ENCODE measurements around the gene F2R.
"Not testable (repeated sequence)": the region's sequence is repeated elsewhere in the genome, so short reads cannot be mapped to it uniquely, and the experiment has no call there.

The F2R gene

GRCh38 chr5:76720988-76721569, 5.2 kb downstream of the F2R start:
- DNase-seq (ENCODE audit: low read depth), result no peak

GRCh38 chr5:76723266-76723665, 7.3 kb downstream of the F2R start:
- no peak for DNase-seq (ENCODE audit: low read depth)

DNA sequence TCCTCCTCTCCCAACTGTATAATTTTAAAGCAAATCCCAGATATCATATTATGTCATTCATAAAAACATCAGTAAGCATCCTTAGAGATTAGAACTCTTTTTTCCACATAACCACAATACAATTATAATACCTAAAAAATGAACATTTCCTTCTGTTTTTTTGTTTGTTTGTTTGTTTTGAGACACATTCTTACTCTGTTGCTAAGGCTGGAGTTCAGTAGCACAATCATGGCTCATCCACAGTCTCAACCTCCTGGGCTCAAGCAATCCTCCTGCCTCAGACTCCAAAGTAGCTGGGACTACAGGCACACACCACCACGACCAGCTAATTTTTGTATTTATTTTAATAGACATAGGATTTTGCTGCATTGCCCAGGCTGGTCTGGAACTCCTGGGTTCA, 8.0 kb downstream of the F2R start:
- DNase-seq (ENCODE audit: low read depth), result no peak

- no peak for DNase-seq (ENCODE audit: low read depth)
Measured at GRCh38 chr5:76724871-76725270, 8.9 kb downstream of the F2R start.

DNA sequence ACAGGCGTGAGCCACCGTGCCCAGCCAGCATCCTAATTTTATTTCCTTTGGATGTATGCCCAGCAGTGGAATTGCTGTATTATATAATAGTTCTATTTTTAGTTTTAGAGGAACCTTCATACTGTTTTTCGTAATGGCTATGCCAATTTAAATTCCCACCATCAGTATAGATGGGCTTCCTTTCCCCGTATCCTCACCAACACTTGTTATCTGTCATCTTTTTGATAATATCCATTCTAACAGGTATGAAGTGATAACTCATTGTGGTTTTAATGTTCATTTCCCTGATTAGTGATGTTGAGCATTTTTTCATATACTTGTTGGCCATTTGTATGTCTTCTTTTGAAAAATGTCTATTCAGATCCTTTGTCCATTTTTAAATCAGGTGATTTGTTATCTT, 13.0 kb downstream of the F2R start:
- no peak for DNase-seq (ENCODE audit: low read depth)

GRCh38 chr5:76729373-76730290, 13.7 kb downstream of the F2R start:
- no peak for DNase-seq (ENCODE audit: low read depth)

DNA sequence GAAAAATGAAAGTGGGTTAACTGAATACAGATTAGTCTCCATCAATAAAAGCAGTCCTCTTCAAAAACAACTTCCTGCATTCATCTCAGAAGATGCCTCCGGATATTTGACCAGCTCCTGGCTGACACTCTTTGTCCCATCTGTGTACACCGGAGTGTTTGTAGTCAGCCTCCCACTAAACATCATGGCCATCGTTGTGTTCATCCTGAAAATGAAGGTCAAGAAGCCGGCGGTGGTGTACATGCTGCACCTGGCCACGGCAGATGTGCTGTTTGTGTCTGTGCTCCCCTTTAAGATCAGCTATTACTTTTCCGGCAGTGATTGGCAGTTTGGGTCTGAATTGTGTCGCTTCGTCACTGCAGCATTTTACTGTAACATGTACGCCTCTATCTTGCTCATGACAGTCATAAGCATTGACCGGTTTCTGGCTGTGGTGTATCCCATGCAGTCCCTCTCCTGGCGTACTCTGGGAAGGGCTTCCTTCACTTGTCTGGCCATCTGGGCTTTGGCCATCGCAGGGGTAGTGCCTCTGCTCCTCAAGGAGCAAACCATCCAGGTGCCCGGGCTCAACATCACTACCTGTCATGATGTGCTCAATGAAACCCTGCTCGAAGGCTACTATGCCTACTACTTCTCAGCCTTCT, 16.6 kb downstream of the F2R start:
- no peak for DNase-seq (ENCODE audit: low read depth)

DNA sequence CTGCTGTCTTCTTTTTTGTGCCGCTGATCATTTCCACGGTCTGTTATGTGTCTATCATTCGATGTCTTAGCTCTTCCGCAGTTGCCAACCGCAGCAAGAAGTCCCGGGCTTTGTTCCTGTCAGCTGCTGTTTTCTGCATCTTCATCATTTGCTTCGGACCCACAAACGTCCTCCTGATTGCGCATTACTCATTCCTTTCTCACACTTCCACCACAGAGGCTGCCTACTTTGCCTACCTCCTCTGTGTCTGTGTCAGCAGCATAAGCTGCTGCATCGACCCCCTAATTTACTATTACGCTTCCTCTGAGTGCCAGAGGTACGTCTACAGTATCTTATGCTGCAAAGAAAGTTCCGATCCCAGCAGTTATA, 17.1 kb downstream of the F2R start:
- DNase-seq (ENCODE audit: low read depth), result no peak

DNA sequence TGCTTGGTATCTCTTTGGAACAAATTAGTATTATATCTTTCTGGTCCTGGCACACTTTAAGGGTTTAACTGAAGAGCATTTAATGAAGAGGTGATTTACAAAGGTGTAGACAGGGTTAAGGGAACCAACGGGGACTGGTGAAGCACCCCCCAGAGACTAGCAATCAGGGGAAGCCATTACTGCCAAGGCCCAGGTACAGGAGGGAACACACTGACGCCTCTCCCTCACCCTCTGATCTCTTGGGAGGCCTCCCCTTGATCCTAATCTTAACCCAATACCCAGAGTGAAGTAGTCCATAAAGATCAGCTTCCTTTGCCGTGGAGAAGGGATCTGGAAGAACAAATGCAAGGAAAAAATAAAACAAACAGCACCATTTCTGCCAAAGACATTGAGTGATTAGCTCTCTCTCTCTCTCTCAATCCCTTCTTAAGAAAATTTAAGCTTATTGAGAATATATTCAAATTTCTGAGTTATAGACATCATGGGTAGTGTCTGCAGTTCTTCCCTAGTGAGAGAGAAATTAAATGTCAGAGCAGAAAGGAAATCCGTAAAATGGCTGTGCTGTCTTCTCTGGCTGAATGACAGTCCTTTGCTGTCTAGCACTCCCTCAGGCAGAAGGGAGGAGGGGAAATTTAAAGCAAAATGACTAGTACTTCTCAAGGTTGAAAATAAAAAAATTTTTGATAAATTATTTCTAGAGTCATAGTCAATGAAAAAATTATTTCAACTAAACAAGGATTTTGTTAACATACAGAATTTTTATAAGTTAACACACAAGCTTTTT, 20.0 kb downstream of the F2R start:
- DNase-seq (ENCODE audit: low read depth), result no peak

DNA sequence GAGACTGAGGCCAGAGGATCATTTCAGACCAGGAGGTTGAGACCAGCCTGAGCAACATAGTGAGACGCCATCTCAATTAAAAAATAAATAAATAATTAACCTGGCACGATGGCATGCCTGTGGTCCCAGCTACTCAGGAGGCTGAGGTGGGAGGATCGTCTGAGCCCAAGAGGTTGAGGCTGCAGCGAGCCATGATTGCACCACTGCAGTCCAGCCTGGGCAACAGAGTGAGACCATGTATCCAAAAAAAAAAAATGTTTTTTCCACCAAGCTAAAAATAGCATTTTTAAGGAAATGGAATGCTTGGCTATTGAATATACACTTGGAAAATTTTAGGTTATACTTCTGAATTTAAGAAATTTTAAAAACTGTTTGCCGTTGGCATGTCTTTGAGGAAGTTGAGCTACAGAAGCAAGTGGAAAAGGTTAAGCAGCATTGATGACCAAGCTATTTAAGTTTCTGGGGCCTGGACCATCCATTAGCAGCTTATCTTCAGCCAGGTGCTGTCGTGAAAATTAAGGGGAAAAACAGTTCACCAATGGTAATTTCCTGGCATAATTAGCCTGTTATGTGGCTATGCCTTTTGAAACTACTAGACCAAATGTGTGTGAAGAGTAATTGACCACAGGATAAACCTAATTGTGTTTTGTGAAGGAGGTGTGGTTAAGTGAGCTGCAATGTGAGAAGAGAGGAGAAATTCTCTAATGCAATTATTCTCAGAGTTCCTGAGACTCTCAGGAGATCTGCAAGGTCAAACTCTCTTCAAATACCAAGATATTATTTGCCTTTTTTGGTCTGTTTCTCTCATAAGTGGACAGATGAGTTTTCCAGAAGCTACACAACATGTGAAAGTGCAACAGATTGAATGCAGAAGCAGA, 21.0 kb downstream of the F2R start:
- DNase-seq (ENCODE audit: low read depth), result no peak

GRCh38 chr5:76737846-76738245, 21.9 kb downstream of the F2R start:
- no peak for DNase-seq (ENCODE audit: low read depth)

DNA sequence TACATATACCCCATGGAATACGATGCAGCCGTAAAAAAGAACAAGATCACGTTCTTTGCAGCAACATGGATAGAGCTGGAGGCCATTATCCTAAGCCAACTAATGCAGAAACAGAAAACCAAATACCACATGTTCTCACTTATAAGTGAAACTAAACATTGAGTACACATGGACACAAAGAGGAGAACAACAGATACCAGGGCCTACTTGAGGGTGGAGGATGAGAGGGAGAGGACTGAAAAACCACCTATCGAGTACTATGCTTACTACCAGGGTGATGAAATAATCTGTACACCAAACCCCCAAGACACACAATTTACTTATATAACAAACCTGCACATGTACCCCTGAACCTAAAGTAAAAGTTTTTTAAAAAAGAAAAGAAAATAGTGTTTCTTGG, 25.6 kb downstream of the F2R start:
- DNase-seq (ENCODE audit: low read depth), result not testable (repeated sequence)

DNA sequence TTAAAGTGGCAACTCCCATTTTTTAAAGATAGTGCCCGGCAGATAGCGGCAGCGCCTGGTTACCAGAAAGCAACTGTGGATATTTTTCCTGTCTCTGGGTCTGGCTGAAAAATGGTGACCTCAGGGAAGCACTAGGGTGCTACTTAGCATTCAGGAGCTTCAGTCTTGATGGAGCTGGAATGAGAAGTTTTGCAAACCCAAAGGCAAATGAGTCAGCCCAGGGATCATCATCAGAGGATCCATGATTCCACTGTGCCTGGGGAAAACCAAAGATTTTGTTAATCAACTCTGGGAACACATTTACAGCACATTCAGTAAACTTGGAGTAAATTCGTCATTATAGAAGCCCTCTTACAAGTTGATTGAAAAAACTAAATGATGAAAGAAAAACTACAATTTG, 26.7 kb downstream of the F2R start:
- peak; percentile 66 for DNase-seq (ENCODE audit: low read depth)

DNA sequence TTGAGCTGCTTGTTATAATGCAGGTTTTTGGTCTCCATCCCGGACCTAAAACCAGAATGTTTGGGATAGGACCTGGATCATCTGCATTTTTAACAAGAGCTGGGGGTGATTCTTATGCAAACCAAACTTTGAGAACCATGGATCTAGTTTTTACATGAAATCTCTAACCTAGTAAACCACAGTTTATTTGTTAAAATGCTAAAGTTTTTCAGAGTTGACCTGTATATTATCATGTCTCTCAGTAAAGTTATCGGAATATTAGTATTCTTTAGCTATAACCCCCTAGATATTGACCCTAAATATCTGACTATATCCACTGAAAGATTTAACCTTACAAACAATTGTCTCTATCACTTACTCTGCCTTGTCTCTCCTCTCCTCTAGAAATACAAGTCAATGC, 28.7 kb downstream of the F2R start:
- DNase-seq (ENCODE audit: low read depth), result no peak

DNA sequence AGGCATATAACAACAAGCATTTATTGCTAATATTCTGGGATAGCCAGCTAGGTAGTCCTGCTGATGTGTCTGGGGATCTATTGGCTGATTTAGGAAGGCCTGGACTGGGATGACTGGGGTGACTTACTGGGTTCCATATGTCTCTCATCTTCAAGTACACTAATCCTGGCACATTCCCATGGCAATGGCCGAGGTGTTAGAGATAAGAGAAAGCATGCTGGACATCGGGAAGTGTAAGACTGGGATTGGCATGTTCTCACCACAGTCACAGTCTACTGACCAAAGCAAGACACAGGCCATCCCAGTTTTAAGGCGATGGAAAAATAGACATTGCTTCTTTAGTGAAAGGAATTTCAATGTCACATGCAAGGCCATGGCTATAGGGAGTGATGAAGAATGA, 29.7 kb downstream of the F2R start:
- DNase-seq (ENCODE audit: low read depth), result no peak

GRCh38 chr5:76746677-76747076, 30.8 kb downstream of the F2R start:
- DNase-seq (ENCODE audit: low read depth), result no peak

- no peak for DNase-seq (ENCODE audit: low read depth)
Measured at GRCh38 chr5:76747706-76748105, 31.8 kb downstream of the F2R start.

- DNase-seq (ENCODE audit: low read depth), result no peak
Measured at GRCh38 chr5:76751291-76751690, 35.4 kb downstream of the F2R start.

DNA sequence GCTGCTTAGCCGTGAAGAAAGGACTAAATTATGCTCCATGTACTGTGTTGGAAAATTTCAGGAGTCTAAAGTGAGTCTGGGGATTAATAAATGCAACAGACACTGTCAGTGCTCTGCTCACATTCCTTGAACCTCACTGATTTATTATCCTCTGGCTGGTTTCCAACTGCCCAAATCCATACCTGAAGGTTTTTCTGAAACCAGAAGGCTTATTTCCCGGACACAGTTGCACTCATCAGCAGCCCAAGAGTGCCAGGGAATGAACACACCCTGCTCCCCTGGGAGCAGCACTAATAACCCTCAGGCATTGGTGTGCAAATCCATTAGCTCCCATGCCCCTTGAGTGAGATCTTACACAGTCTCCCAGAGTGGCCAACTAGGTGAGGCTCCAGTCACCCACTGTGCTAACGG, 38.7 kb downstream of the F2R start:
- no peak for DNase-seq (ENCODE audit: low read depth)

DNA sequence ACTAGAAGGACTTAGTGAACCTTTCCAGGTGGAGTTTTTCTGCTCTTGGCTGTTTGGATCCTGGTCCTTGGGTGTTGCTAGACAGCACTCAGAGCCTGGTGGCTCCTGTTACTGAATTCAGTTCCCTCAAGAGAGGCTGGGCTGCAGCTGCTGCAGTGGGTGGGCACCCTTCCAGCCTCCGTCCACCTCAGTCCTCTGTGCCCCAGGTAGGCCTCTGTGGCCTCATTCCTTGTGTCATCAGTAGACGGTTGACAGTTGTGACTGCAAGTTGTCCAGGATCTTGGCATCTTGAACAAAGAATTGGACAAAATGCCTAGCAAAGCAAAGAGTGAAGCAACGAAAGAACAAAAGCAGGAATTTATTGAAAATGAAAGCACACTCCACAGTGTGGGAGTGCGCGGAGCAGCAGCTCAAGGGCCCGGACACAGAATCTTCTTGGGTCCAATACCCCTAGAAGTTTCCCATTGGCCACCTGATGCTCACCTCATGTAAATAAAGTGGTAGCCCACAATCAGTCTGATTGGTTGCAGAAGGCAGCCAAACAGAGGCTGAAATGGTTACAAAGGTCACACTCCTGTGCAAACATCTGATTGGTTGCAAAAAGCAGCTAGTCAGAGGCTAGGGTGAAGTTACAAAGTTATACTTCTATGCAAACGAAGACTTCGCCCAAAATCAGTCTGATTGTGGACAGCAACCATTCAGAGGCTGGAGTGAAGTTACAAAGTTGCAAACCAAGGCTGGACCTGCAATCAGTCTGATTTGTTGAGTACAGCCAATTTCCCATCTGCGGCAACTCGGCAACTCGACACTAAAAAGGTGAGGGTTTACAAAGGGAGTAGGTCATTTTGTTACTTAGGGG, 40.1 kb downstream of the F2R start:
- DNase-seq (ENCODE audit: low read depth), result no peak

DNA sequence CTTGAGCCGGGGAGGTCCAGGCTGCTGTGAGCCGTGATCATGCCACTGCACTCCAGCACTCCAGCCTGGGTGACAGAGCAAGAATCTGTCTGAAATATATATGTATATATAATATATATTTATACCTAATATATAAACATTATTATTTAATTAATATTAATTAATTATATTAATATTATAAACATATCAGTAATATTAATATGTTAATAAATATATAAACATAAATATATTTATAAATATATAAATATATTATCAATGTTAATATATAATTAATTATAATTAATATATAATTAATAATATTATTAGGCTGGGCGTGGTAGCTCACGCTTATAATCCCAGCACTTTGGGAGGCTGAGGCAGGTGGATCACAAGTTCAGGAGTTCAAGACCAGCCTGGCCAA, 41.1 kb downstream of the F2R start:
- DNase-seq (ENCODE audit: low read depth), result no peak
